Measurements from ENCODE around the gene TBC1D3H.
"Not testable (repeated sequence)": the region's sequence is repeated elsewhere in the genome, so short reads cannot be mapped to it uniquely, and the experiment has no call there.

The TBC1D3H gene

DNA sequence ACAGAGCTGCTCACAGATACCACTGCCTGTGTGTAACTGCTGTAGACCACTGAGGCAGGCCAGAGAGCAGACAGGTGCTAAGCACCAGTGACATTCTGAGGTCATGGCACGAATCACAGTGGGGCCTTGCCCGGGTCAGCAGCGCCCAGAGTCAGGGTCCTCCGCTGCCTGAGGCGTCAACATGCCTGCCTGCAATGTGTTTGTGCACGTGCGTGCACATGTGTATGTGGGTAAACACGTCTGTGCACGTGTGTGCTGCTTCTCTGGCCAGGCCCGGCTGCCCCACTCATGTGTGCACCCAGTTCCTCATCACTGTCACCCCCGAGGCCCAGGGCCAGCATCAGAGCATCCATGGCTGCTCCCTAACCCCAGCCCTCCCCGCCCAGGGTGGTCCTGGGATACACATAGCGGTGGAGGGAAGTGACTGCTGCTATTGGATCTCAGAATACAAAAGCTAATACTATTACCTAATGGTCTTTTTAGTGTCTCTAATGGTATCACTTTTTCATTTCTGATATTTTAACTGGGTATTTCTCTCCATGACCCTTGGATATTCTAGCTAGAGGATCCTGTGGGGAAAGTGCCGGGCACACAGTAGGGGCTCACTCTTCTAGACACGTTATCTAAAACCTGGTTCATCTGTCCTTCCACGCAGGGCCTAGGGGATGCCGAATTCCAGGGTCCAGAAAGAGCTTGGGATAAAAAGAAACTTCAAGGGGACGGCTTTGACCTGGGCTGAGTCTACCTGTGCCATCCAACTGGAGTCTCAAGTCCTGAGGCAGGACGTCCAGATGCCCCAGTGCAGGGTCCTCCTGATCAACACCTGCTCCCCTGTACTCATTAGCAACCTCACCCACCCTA, at the start of gene TBC1D3H:
Gene TBC1D3H (minus strand): TSS at position 51 of the 861 bp plus-strand sequence. CDS start 1,540 bp downstream, outside the sequence.
- not testable (repeated sequence) for DNase-seq

DNA sequence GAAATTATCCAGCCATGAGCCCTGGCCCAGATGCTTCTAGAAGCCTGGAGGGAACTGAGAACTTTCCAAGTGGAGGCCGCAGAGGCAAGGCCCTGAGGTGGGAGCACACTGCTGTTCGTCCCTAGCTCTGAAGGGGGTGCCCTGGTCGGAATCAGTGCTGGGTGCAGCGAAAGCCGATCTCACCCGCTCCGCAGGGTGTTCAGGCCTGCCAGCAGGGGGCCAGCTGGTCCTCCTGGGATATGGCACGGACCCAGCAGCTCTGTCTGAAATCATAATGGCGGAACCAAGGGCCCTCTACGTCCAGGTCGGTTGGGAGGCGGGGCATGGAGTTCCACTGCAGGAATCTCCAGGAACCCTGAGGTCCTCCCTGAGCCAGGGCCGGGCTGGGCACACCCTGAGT, 40.7 kb upstream of the TBC1D3H start:
- not testable (repeated sequence) for DNase-seq

GRCh38 chr17:36415180-36415941, 27.1 kb upstream of the TBC1D3H start:
- not testable (repeated sequence) for DNase-seq

DNA sequence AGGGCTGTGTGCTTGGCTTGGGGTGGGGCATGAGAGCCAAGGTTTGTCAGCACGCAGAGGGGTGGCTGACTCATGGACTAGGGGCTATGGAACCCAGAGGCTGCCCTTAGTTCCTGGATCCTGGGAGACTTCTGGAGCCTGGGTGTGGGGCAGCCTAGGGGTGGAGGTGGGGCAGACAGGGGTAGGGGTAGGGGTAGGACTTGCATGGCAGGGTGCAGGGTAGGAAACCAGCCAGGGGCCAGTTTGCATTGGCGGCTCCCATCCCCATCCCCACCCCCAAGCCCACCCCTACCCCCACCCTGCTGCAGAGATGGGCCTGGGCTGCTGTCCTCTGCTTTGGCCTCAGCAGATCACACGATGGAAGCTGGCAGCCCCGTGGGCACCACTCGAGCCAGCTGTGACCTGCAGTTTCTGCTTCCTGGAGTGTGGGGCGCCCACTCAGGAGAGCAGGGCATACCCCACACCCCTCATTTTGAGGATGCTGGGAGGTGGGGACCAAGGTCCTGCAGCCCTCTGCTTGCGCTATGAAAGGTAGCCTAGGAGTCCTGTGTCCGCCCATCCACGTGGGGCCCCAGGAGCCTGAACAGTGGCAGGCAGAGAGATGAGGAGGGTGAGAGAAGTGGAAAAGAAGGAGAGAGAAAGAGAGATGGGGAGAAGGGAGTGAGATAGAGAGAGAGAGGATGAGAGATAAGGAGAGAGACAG, 2.9 kb upstream of the TBC1D3H start:
- DNase-seq, result not testable (repeated sequence)

- not testable (repeated sequence) for DNase-seq
These were observed 12.3 kb downstream of the TBC1D3H start for GRCh38 chr17:36375938-36376337.

GRCh38 chr17:36362496-36362895, 25.7 kb downstream of the TBC1D3H start:
- not testable (repeated sequence) for DNase-seq
